SU-DHL-6 (cell line): Measurements from ENCODE around the gene GPATCH4.

Experiments used
- CTCF ChIP-seq: fragments of 200-600 bp; sonication (generic); IDR thresholded peaks from one replicate; pipeline ENCODE4 v1.5.1; 2017; ENCODE audit warnings: antibody characterized with exemption, mild to moderate bottlenecking, low read length, moderate library complexity; ENCODE audit not compliant: insufficient read depth, poor library complexity, severe bottlenecking
- EZH2phosphoT487 ChIP-seq: fragments of 200-600 bp; sonication (generic), shearing (Covaris generic); conservative IDR thresholded peaks from 2 replicates; pipeline ENCODE4 v1.6.1; 2018; ENCODE audit warnings: mild to moderate bottlenecking, antibody characterized with exemption, low read length, moderate library complexity, mixed read lengths

- no peak for TF ChIP-seq CTCF
- no peak for TF ChIP-seq EZH2phosphoT487
Measured at GRCh38 chr1:156641761-156642264, 40.5 kb upstream of the GPATCH4 start, which contains the start of gene BCAN.
